Gastroesophageal sphincter (tissue), 3 donors: Measurements from ENCODE around the gene PCID2.

Source experiments
- EP300 ChIP-seq: sonication (generic); formaldehyde crosslinking; IDR thresholded peaks from one replicate; pipeline ENCODE4 v1.6.1; 2017; ENCODE audit warnings: antibody characterized with exemption, mild to moderate bottlenecking
- TF ChIP-seq, protein P1 (sequence below), 4 experiments: fragments of 200-600 bp in 2 of 4; fragments of 450-650 bp in 2 of 4; sonication (generic) in 1 of 4; IDR thresholded peaks; one replicate each; pipeline ENCODE4 v1.5.1; 2017 to 2019; ENCODE audit warnings: antibody characterized with exemption in 4 of 4, mild to moderate bottlenecking in 2 of 4, moderate library complexity in 2 of 4

DNA sequence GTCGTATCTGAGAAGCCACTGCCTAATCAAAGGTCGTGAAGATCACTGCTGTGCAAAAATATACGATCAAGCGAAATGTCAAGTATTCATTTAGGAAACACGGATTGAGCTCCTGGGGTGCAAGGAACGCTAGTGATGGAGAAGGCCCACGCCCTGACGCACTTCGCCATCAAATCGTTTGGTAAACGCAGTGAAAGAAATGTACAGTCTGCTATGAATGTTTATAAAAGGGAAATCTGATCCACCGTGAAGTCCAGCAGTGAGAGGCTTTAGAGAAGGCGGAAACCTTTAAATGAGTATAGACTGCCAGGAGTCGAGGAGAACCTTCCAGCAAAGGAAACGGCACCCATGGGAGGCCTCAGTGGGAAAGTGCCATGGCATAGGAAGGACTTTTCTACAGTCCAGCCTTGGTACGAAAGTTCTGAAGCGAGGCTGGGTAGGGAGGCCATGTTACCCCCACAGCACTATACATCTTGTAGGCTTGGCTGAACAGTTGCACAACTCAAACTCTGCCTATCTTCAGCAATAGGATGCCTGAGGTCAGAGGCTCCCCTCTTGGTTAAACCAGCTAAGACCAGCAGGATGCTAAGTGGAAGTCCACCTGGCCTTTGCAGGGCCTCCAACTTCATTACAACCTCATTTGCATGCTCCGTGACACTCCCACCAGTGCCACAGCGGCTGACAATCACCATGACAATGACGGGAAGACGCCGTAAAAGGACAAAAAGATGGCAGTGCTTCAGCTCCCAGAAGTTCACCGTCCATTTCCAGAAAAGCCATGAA, 20.4 kb downstream of the PCID2 start:
- no peak for TF ChIP-seq EP300
- TF ChIP-seq, protein P1, sequence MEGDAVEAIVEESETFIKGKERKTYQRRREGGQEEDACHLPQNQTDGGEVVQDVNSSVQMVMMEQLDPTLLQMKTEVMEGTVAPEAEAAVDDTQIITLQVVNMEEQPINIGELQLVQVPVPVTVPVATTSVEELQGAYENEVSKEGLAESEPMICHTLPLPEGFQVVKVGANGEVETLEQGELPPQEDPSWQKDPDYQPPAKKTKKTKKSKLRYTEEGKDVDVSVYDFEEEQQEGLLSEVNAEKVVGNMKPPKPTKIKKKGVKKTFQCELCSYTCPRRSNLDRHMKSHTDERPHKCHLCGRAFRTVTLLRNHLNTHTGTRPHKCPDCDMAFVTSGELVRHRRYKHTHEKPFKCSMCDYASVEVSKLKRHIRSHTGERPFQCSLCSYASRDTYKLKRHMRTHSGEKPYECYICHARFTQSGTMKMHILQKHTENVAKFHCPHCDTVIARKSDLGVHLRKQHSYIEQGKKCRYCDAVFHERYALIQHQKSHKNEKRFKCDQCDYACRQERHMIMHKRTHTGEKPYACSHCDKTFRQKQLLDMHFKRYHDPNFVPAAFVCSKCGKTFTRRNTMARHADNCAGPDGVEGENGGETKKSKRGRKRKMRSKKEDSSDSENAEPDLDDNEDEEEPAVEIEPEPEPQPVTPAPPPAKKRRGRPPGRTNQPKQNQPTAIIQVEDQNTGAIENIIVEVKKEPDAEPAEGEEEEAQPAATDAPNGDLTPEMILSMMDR (IDR thresholded peaks at IDR 0.05), result no peak
